Trophoblast cell (in vitro differentiated cells and primary cell): ENCODE measurements around the gene LRIT3. TPM values are rescaled to one million over a fixed set of nuclear protein-coding genes. Genes with fewer than 3 reads are reported as not detected.

Experiments used
- DNase-seq, 2 donors: peaks; one replicate each; pipeline ENCODE4 v3.0.0-alpha.2; 2016
- H2AFZ ChIP-seq: 2 replicates; pipeline ENCODE4 v1.6.1; 2013; ENCODE audit warnings: low read length, moderate library complexity, mild to moderate bottlenecking; ENCODE audit not compliant: insufficient read depth, poor library complexity
- H2AK5ac ChIP-seq: 2 replicates; pipeline ENCODE4 v1.6.1; 2013; ENCODE audit warnings: mild to moderate bottlenecking, low read length
- H2BK120ac ChIP-seq: 2 replicates; pipeline ENCODE4 v1.6.1; 2013; ENCODE audit warnings: low read length, mild to moderate bottlenecking, moderate library complexity; ENCODE audit not compliant: insufficient read depth, poor library complexity
- H2BK12ac ChIP-seq: 2 replicates; pipeline ENCODE4 v1.6.1; 2013; ENCODE audit warnings: mild to moderate bottlenecking, low read length, moderate library complexity
- H2BK5ac ChIP-seq: 2 replicates; pipeline ENCODE4 v1.6.1; 2013; ENCODE audit warnings: low read length, low read depth, moderate library complexity, mild to moderate bottlenecking; ENCODE audit not compliant: poor library complexity
- H3K14ac ChIP-seq: 2 replicates; pipeline ENCODE4 v1.6.1; 2013; ENCODE audit warnings: mild to moderate bottlenecking, low read length
- H3K18ac ChIP-seq: 2 replicates; pipeline ENCODE4 v1.6.1; 2013; ENCODE audit warnings: mild to moderate bottlenecking, low read length
- H3K23ac ChIP-seq: 2 replicates; pipeline ENCODE4 v1.6.1; 2013; ENCODE audit warnings: low read length
- H3K27ac ChIP-seq: 2 replicates; pipeline ENCODE4 v1.5.1; 2013; ENCODE audit warnings: low read depth, mild to moderate bottlenecking, inconsistent platforms, low read length, moderate library complexity
- H3K27me3 ChIP-seq: 2 replicates; pipeline ENCODE4 v1.6.1; 2013; ENCODE audit warnings: inconsistent platforms, mild to moderate bottlenecking, low read length, moderate library complexity; ENCODE audit not compliant: insufficient read depth
- H3K36me3 ChIP-seq, 2 experiments: 1 replicate in 1 of 2; 2 replicates in 1 of 2; pipeline ENCODE4 v1.6.1; 2013; ENCODE audit warnings: low read length in 2 of 2, mild to moderate bottlenecking in 2 of 2, moderate library complexity in 1 of 2; ENCODE audit not compliant: insufficient read depth in 2 of 2, control insufficient read depth in 1 of 2
- H3K4ac ChIP-seq: 2 replicates; pipeline ENCODE4 v1.6.1; 2013; ENCODE audit warnings: low read depth, mild to moderate bottlenecking, low read length, moderate library complexity
- H3K4me1 ChIP-seq, 2 experiments: 1 replicate in 1 of 2; 2 replicates in 1 of 2; pipeline ENCODE4 v1.6.1; 2013; ENCODE audit warnings: low read length in 2 of 2, mild to moderate bottlenecking in 2 of 2, moderate library complexity in 1 of 2; ENCODE audit not compliant: insufficient read depth in 2 of 2, control insufficient read depth in 1 of 2
- H3K4me2 ChIP-seq: 2 replicates; pipeline ENCODE4 v1.6.1; 2013; ENCODE audit warnings: inconsistent platforms, mild to moderate bottlenecking, low read length, moderate library complexity
- H3K4me3 ChIP-seq: 2 replicates; pipeline ENCODE4 v1.5.1; 2013; ENCODE audit warnings: mild to moderate bottlenecking, low read depth, low read length, inconsistent platforms
- H3K79me1 ChIP-seq: one replicate; pipeline ENCODE4 v1.6.1; 2013; ENCODE audit warnings: low read length
- H3K79me2 ChIP-seq: 2 replicates; pipeline ENCODE4 v1.6.1; 2013; ENCODE audit warnings: low read length, mild to moderate bottlenecking; ENCODE audit not compliant: control insufficient read depth, insufficient read depth, poor library complexity
- H3K9ac ChIP-seq: 2 replicates; pipeline ENCODE4 v1.6.1; 2013; ENCODE audit warnings: mild to moderate bottlenecking, low read length
- H3K9me3 ChIP-seq: 2 replicates; pipeline ENCODE4 v1.6.1; 2013; ENCODE audit warnings: low read depth, mild to moderate bottlenecking, control low read depth, inconsistent platforms, low read length; ENCODE audit not compliant: insufficient read depth
- H4K12ac ChIP-seq: 2 replicates; pipeline ENCODE4 v1.6.1; 2013; ENCODE audit warnings: low read depth, mild to moderate bottlenecking, low read length, moderate library complexity
- H4K8ac ChIP-seq: 2 replicates; pipeline ENCODE4 v1.6.1; 2013; ENCODE audit warnings: low read depth, mild to moderate bottlenecking, low read length, moderate library complexity
- H4K91ac ChIP-seq: one replicate; pipeline ENCODE4 v1.6.1; 2013; ENCODE audit warnings: low read depth, mild to moderate bottlenecking, low read length, moderate library complexity
- WGBS: extraction: QIAGEN DNeasy Blood & Tissue Kit; methylation state at CpG from one replicate; pipeline ENCODE4 v1.1.7; 2013; ENCODE audit warnings: missing lambda C conversion rate; ENCODE audit not compliant: insufficient read length, insufficient coverage; ENCODE audit errors: extremely low coverage; 5-methylcytosine and 5-hydroxymethylcytosine counted together
- polyA plus RNA-seq: library from polyadenylated mRNA; stranded (reverse); fragments of 200-250 nt; gene quantifications from 2 replicates; pipeline ENCODE4 v1.2.3, GENCODE V29; 2013

LRIT3 gene, protein sequence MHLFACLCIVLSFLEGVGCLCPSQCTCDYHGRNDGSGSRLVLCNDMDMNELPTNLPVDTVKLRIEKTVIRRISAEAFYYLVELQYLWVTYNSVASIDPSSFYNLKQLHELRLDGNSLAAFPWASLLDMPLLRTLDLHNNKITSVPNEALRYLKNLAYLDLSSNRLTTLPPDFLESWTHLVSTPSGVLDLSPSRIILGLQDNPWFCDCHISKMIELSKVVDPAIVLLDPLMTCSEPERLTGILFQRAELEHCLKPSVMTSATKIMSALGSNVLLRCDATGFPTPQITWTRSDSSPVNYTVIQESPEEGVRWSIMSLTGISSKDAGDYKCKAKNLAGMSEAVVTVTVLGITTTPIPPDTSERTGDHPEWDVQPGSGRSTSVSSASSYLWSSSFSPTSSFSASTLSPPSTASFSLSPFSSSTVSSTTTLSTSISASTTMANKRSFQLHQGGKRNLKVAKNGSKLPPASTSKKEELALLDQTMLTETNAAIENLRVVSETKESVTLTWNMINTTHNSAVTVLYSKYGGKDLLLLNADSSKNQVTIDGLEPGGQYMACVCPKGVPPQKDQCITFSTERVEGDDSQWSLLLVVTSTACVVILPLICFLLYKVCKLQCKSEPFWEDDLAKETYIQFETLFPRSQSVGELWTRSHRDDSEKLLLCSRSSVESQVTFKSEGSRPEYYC
- 0.07 and 0.08 TPM in 2 replicates for polyA plus RNA-seq

DNA sequence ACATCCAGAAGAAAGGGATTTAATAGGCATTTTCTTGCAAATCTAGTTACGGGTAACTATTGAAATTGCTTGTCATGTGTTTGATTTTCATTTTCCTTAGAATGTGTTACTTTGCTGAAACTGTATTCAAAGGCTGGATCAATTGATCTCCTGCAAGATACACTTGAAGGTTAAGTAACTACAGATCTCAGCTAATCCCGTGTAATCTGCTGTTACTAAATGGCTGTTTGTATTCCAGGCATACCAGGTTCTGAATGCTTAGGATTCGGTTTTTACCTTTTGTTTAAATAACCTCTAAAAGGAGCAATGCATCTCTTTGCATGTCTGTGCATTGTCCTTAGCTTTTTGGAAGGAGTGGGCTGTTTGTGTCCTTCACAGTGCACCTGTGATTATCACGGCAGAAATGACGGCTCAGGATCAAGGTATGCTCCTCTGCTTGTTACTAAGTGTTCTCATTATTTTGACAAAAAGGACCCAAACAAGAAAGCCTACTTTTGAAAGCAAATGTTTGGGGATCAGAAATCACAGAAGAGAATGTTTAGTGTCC is at the start of gene LRIT3:
TSS of gene LRIT3 (plus strand) at position 212 of the 547 bp plus-strand sequence. CDS start at position 307, 95 bp downstream.
- Histone ChIP-seq H3K4me2 (no peak within 1 kb of the TSS), H3K4me1 (no peaks in the 10 kb centered on the region), H2BK5ac (no peak within 1 kb of the TSS), H3K9me3 (no peaks in the 10 kb centered on the region), H3K27me3 (no peaks in the 10 kb centered on the region), H3K18ac (no peak within 1 kb of the TSS), H2BK120ac (no peak within 1 kb of the TSS), H4K8ac (no peak within 1 kb of the TSS), H4K91ac (no peak within 1 kb of the TSS), H3K14ac (no peak within 1 kb of the TSS), H2AK5ac (no peak within 1 kb of the TSS), H3K79me2 (no peaks in the 10 kb centered on the region), H4K12ac (no peak within 1 kb of the TSS), H3K4ac (no peak within 1 kb of the TSS), H3K23ac (no peak within 1 kb of the TSS), H3K9ac (no peak within 1 kb of the TSS), H2AFZ (no peak within 1 kb of the TSS), H3K27ac (no peak within 1 kb of the TSS), H2BK12ac (no peak within 1 kb of the TSS), H3K36me3 (no peaks in the 10 kb centered on the region), H3K79me1 (no peaks in the 10 kb centered on the region), H3K4me3 (no peak within 1 kb of the TSS)
- no CpG with 5 or more reads among the region's 5 CpGs for WGBS
- no peak for DNase-seq

DNA sequence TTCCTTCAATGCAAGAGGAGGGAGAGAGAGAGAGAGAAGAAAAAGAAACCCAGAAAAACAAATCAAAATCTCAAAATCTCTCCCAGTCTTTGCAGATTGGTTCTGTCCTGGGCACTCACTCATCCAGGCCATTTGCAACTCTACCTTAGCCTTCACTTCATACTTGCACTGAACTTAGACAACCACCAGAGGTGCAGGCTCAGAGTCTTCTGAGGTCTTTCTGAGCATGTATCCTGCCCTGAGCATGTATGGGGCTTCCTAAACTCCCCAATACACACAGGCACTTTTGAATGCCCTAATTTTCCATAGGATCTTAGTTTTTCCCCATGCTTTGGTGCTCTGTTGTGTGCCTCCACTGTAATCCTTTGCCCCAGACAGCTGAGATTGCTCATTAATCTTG is 49.0 kb upstream of the LRIT3 start:
- no peak overlapping the region for H3K4ac ChIP-seq
- H2AFZ ChIP-seq: no peak overlapping the region
- no peak overlapping the region for H4K91ac ChIP-seq
- no peak overlapping the region for H3K23ac ChIP-seq
- H3K9ac ChIP-seq: no peak overlapping the region
- no peak overlapping the region for H4K8ac ChIP-seq
- H2BK120ac ChIP-seq: no peak overlapping the region
- DNase-seq: no peak
- no peaks in the 10 kb centered on the region for H3K27me3 ChIP-seq
- no peaks in the 10 kb centered on the region for H3K36me3 ChIP-seq
- peaks cover 3% of the 10 kb centered on the region for H3K9me3 ChIP-seq
- H3K18ac ChIP-seq: no peak overlapping the region
- no peaks in the 10 kb centered on the region for H3K79me2 ChIP-seq
- no peak overlapping the region for H3K14ac ChIP-seq
- no peak overlapping the region for H4K12ac ChIP-seq
- no peak overlapping the region for H2AK5ac ChIP-seq
- H3K4me3 ChIP-seq: no peak overlapping the region
- H3K27ac ChIP-seq: no peak overlapping the region
- no peaks in the 10 kb centered on the region for H3K4me1 ChIP-seq
- H2BK12ac ChIP-seq: no peak overlapping the region
- H2BK5ac ChIP-seq: no peak overlapping the region
- no peaks in the 10 kb centered on the region for H3K79me1 ChIP-seq
- no peak overlapping the region for H3K4me2 ChIP-seq

DNA sequence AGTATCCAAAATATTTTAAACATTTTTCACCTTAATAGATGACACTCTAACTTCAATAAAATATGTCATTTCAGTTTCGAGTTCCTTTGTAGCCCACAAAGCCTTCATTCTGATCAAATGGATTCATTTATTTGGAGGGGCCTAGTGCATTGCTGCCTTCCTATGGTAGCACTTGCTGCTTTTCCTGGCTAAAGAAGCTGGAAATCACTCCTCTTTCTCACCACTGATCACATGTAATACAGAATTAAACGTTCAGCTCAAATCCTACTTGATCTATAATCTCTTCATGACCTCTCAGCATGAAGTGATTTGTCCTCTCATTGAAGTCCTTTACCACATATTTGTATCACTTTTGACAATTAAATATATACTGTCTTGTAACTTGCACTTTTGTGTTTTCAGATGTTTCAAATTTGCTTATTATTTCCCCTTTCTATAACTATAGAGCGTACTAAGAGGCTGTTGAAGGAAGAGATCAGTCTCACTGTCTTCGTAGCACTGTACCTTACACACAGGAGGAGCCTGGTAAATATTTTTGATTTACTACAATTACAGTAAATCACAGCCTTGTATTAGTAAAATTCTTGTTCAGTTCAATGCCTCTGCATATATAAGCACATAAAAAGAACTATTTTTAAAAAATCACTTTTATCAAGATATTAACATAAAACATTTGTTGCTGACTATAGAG is 46.7 kb upstream of the LRIT3 start:
- Histone ChIP-seq H3K79me2 (no peaks in the 10 kb centered on the region), H3K18ac (no peak overlapping the region), H3K9ac (no peak overlapping the region), H3K23ac (no peak overlapping the region), H2BK5ac (no peak overlapping the region), H4K8ac (no peak overlapping the region), H3K4me1 (no peaks in the 10 kb centered on the region), H4K91ac (no peak overlapping the region), H3K79me1 (no peaks in the 10 kb centered on the region), H3K4ac (no peak overlapping the region), H2AFZ (no peak overlapping the region), H3K27ac (no peak overlapping the region), H2AK5ac (no peak overlapping the region), H3K36me3 (no peaks in the 10 kb centered on the region), H4K12ac (no peak overlapping the region), H3K4me2 (no peak overlapping the region), H3K9me3 (peaks cover 2% of the 10 kb centered on the region), H3K4me3 (no peak overlapping the region), H2BK12ac (no peak overlapping the region), H3K14ac (no peak overlapping the region), H2BK120ac (no peak overlapping the region), H3K27me3 (no peaks in the 10 kb centered on the region)
- no peak for DNase-seq
- WGBS: no CpG with 5 or more reads among the region's 4 CpGs

DNA sequence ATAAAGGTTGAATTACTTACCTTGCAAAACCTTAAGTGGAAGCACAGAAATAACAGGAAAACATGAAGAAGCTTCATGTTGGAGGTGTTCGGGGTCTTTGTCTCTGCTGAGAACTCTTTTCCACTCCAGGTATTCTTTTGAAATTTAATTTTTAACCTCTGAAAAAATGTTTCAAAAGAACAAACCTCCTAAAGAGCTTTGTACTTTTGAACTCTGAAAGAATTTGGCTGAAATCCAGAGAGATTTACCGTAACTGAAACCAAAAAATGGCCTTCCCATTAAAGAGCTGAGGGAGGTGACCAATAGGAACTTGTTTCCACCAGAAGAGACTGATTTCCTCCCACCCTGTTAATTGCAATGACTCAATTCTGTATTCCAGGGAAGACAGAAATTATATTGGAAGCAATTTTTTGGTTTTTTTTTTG is 46.0 kb upstream of the LRIT3 start, which contains the start of gene CFI:
TSS of gene CFI (minus strand) at position 105 of the 425 bp plus-strand sequence. CDS start at position 77, 28 bp downstream.
- Histone ChIP-seq H2AFZ (no peak within 1 kb of the TSS), H2AK5ac (no peak within 1 kb of the TSS), H3K4me1 (no peaks in the 10 kb centered on the region), H3K9ac (no peak within 1 kb of the TSS), H4K91ac (no peak within 1 kb of the TSS), H3K9me3 (no peaks in the 10 kb centered on the region), H2BK5ac (no peak within 1 kb of the TSS), H2BK120ac (no peak within 1 kb of the TSS), H4K12ac (no peak within 1 kb of the TSS), H3K23ac (no peak within 1 kb of the TSS), H3K4ac (no peak within 1 kb of the TSS), H2BK12ac (no peak within 1 kb of the TSS), H3K79me1 (no peaks in the 10 kb centered on the region), H3K79me2 (no peaks in the 10 kb centered on the region), H3K14ac (no peak within 1 kb of the TSS), H4K8ac (no peak within 1 kb of the TSS), H3K4me2 (no peak within 1 kb of the TSS), H3K18ac (no peak within 1 kb of the TSS), H3K4me3 (no peak within 1 kb of the TSS), H3K27me3 (no peaks in the 10 kb centered on the region), H3K36me3 (no peaks in the 10 kb centered on the region), H3K27ac (no peak within 1 kb of the TSS)
- no CpG with 5 or more reads among the region's 2 CpGs for WGBS
- DNase-seq: no peak
